GM13976 (cell line): Measurements from ENCODE around the gene RBM34.

Source experiments
- DNase-seq: peaks from one replicate; pipeline ENCODE4 v3.0.0; 2012; ENCODE audit warnings: low spot score
- CTCF ChIP-seq: IDR thresholded peaks from 2 replicates; pipeline ENCODE4 v1.5.1; 2012; ENCODE audit warnings: borderline replicate concordance, mild to moderate bottlenecking; ENCODE audit not compliant: insufficient read depth; ENCODE audit errors: extremely low read depth, missing control alignments, control extremely low read depth
- in situ Hi-C: fragments of 300-500 bp; cut with MboI; formaldehyde crosslinking; loops from one replicate; pipeline ENCODE4 v1.12.0; 2022; ENCODE audit warnings: low sequenced_read_pairs, mixed read lengths, inconsistent platforms; ENCODE audit not compliant: unreplicated experiment

Gene RBM34

GRCh38 chr1:235122348-235122747, 38.7 kb downstream of the RBM34 start:
- no peak for TF ChIP-seq CTCF
- in situ Hi-C loops: loop anchor here (25.0 kb wide), 1 partner anchor 665 kb away; no protein-coding TSS in a partner anchor

DNA sequence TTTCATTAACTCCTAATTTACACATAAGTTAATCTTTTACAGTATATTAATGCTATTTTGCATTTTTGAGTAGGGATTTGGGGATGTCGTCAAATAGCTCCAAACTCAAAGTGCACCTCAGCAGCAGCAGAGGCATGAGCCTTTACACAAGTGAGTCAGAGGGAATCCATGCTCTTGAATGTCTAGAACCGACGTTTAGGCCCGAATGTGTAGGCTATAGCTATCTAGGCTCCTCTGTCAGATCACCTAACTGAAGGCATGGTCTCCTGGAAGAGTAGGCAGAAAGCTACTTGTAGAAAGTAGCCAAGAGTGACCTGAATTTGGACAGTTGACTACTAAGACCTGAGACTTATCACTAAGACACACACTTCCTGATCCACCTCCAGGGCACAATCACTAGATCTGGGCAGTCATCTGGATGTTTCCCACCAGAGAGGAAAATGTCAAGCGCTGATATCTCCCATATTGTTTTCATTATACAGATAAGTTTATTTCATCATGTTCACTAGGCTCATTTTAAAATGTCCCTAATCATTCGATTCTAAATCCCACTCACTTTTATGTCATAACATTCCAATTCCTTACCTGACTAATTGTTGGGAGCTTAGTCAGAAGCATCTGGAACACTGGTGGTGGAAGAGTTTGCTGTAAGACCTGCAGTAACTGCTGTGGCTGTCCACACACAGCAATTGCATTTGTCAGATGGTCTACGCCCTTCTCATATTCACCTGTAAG, 47.7 kb downstream of the RBM34 start:
- in situ Hi-C loops: loop anchor here (25.0 kb wide), 1 partner anchor 674 kb away; no protein-coding TSS in a partner anchor
- TF ChIP-seq CTCF: no peak
- DNase-seq: no peak

More at GRCh38 chr1:235122348-235122747, 38.7 kb downstream of the RBM34 start:
- DNase-seq: no peak

DNA sequence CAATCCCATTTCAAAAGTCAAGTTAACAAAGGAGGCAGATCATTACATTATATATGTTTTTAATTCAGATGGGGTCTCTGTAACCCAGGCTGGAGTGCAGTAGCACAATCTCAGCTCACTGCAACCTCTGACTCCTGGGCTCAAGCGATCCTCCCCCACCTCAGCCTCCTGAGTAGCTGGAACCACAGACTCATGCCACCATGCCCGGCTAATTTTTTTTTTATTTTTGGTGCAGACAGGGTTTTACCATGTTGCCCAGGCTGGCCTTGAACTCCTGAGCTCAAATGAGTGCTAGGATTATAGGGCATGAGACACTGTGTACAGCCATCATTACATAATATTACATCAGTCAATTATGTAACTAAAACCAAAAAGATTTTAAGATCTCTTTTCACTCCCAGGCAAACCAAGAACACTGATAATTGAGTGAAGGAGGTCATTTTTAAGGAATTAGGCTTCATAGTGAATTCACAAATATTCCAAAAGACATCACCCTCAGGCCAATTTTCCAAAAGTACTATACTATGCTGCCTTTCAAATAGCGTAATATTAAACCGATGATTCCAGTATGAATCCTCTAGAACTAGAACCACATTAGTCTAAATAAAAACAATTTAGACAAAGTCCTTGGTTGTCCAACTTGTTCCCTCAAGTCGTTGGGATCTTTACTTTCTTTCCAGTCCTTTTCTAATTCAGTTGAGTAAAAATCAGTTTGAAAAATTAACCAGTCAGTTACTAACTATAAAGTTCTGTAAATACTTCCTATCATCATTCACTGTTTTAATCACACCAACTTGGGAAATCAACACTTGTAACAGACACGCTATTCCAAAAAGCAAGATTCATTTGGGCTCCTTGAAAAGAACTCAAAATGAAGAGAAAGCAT, 48.5 kb downstream of the RBM34 start:
- in situ Hi-C loops: loop anchor here (25.0 kb wide), 1 partner anchor 675 kb away; no protein-coding TSS in a partner anchor
- no peak for TF ChIP-seq CTCF
- no peak for DNase-seq

GRCh38 chr1:235111107-235111506, 49.9 kb downstream of the RBM34 start:
- in situ Hi-C loops: loop anchor here (25.0 kb wide), 1 partner anchor 676 kb away; no protein-coding TSS in a partner anchor
- TF ChIP-seq CTCF: no peak

GRCh38 chr1:235108876-235109275, 52.2 kb downstream of the RBM34 start:
- no peak for TF ChIP-seq CTCF
- in situ Hi-C loops: loop anchor here (25.0 kb wide), 1 partner anchor 678 kb away; no protein-coding TSS in a partner anchor
- no peak for DNase-seq

More at GRCh38 chr1:235111107-235111506, 49.9 kb downstream of the RBM34 start:
- DNase-seq: no peak

DNA sequence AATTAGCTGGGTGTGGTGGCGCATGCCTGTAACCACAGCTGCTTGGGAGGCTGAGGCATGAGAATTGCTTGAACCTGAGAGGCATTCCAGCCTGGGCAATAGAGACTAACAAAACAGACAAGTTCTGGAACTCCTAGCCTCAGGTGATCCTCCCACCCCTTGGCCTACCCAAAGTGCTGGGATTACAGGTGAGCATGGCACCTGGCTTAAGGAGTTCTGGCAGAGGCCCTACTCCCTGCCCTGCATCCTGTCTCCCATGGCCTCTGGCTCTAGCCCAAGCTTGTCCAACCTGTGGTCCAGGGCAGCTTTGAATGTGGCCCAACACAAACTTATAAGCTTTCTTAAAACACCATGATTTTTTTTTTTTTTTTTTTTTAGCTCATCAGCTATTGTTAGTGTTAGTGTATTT, 52.9 kb downstream of the RBM34 start:
- no peak for TF ChIP-seq CTCF
- no peak for DNase-seq
- in situ Hi-C loops: loop anchor here (25.0 kb wide), 1 partner anchor 679 kb away; no protein-coding TSS in a partner anchor
